Keratinocyte (primary cell): ENCODE data around the gene LRRC8C. TPM values are rescaled to one million over a fixed set of nuclear protein-coding genes. Genes with fewer than 3 reads are reported as not detected.

Source experiments
- DNase-seq: peaks from one replicate; pipeline ENCODE4 v3.0.0-alpha.2; 2011; ENCODE audit warnings: low read depth, missing footprints, low spot score
- FAIRE-seq: peaks from 2 replicates; lab custom pipeline; 2011; peaks lifted over from hg19 to GRCh38; lab: Jason Lieb, UNC
- H2AFZ ChIP-seq: 2 replicates; pipeline ENCODE4 v1.6.0; 2012; ENCODE audit warnings: low read length, control low read depth, inconsistent platforms; ENCODE audit not compliant: control insufficient read depth
- H3K27ac ChIP-seq: 2 replicates; pipeline ENCODE4 v1.5.1; 2011; ENCODE audit warnings: low read length; ENCODE audit not compliant: control insufficient read depth, insufficient read depth
- H3K27me3 ChIP-seq: 3 replicates; pipeline ENCODE4 v1.6.0; 2011; ENCODE audit warnings: low read length; ENCODE audit not compliant: control insufficient read depth, insufficient read depth; ENCODE audit errors: extremely low read depth
- H3K36me3 ChIP-seq, 2 experiments: 2 replicates in 1 of 2; 3 replicates in 1 of 2; pipeline ENCODE4 v1.5.1; 2011; ENCODE audit warnings: low read length in 2 of 2, mild to moderate bottlenecking in 1 of 2; ENCODE audit not compliant: control insufficient read depth in 2 of 2, insufficient read depth in 2 of 2; ENCODE audit errors: extremely low read depth in 1 of 2
- H3K4me1 ChIP-seq: 3 replicates; pipeline ENCODE4 v1.5.1; 2011; ENCODE audit warnings: low read length; ENCODE audit not compliant: control insufficient read depth, insufficient read depth; ENCODE audit errors: extremely low read depth
- H3K4me2 ChIP-seq: 3 replicates; pipeline ENCODE4 v1.6.0; 2011; ENCODE audit warnings: low read depth, low read length; ENCODE audit not compliant: control insufficient read depth, insufficient read depth; ENCODE audit errors: extremely low read depth
- H3K4me3 ChIP-seq, 3 experiments: fragments of 200-600 bp in 1 of 3; sonication (generic) in 1 of 3; 2 replicates in 2 of 3; 3 replicates in 1 of 3; pipeline ENCODE4 v1.5.1; 2011 to 2016; ENCODE audit warnings: low read length in 3 of 3, mild to moderate bottlenecking in 3 of 3, control low read depth in 2 of 3, inconsistent platforms in 1 of 3, low read depth in 1 of 3, mixed read lengths in 1 of 3, mixed run types in 1 of 3, moderate library complexity in 1 of 3; ENCODE audit not compliant: control insufficient read depth in 2 of 3, insufficient read depth in 2 of 3; ENCODE audit errors: extremely low read depth in 1 of 3
- H3K79me2 ChIP-seq: 2 replicates; pipeline ENCODE4 v1.6.0; 2012; ENCODE audit warnings: low read length; ENCODE audit not compliant: control insufficient read depth, insufficient read depth
- H3K9ac ChIP-seq: 3 replicates; pipeline ENCODE4 v1.6.0; 2011; ENCODE audit warnings: low read length; ENCODE audit not compliant: control insufficient read depth, insufficient read depth; ENCODE audit errors: extremely low read depth
- H3K9me1 ChIP-seq: 3 replicates; pipeline ENCODE4 v1.6.0; 2011; ENCODE audit warnings: low read length; ENCODE audit not compliant: control insufficient read depth, insufficient read depth; ENCODE audit errors: extremely low read depth
- H3K9me3 ChIP-seq: 2 replicates; pipeline ENCODE4 v1.5.1; 2012; ENCODE audit warnings: low read depth, low read length; ENCODE audit not compliant: control insufficient read depth
- H4K20me1 ChIP-seq: 3 replicates; pipeline ENCODE4 v1.6.0; 2011; ENCODE audit warnings: low read length; ENCODE audit not compliant: control insufficient read depth, insufficient read depth; ENCODE audit errors: extremely low read depth
- EZH2 ChIP-seq: IDR thresholded peaks from one replicate; pipeline ENCODE4 v1.6.1; 2012; ENCODE audit warnings: inconsistent platforms, mild to moderate bottlenecking, low read length, moderate library complexity
- dilution Hi-C: fragments of 300-500 bp; cut with MboI; formaldehyde crosslinking; loops from one replicate; pipeline ENCODE4 v1.7.0; 2020; ENCODE audit warnings: low sequenced_read_pairs; ENCODE audit not compliant: extremely low pct_ligation_motif_present
- polyA plus RNA-seq, 5 experiments: library from polyadenylated mRNA; depleted of rRNA in 3 of 5; stranded (reverse) in 3 of 5; stranded (forward) in 1 of 5; unstranded in 1 of 5; fragments of >200 nt; gene quantifications; 1 replicate in 1 of 5; 2 replicates in 3 of 5; 3 replicates in 1 of 5; pipeline versions ENCODE4 v1.2.1 to v1.2.3, GENCODE V29; 2011 to 2012; ENCODE audit warnings: missing spikeins in 2 of 5, low read depth in 1 of 5, low replicate concordance in 1 of 5
- TF ChIP-seq, protein P1 (sequence below), 3 experiments: IDR thresholded peaks in 1 of 3; conservative IDR thresholded peaks in 1 of 3; optimal IDR thresholded peaks in 1 of 3; 2 replicates in 2 of 3; 3 replicates in 1 of 3; pipeline versions ENCODE3 to v1.5.1; 2011; ENCODE audit warnings: low read length in 3 of 3, mild to moderate bottlenecking in 3 of 3, moderate library complexity in 2 of 3, control low read depth in 1 of 3, inconsistent platforms in 1 of 3; ENCODE audit not compliant: insufficient read depth in 2 of 3; ENCODE audit errors: extremely low read depth in 1 of 3

LRRC8C gene
- polyA plus RNA-seq, 1 donor (not counting 4 experiments of a cell fraction or from before 2014, with no cell fraction given), result 18.4 TPM

DNA sequence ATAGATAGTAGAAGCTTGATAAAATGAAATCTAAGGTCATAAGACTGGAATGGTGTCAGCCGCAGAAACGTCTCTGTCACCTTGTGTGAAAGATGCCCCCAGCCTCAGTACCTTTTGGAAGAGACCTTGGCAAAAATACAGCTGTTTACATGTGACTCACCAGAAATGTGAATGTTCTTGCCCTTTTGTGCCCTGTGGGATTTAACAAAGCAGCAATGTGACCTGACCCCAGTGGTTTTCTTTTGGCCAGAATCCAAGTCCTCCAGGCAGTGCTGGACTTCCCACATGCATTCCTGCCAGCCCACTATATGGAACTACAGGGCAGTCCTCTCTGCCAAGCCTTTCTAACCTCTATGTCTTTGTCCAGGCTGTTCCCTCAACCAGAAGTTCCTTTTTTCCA, 27.2 kb upstream of the LRRC8C start:
- no peaks in the 10 kb centered on the region for H3K36me3 ChIP-seq
- peaks cover 34% of the 10 kb centered on the region for H3K4me1 ChIP-seq
- H3K27me3 ChIP-seq, result no peaks in the 10 kb centered on the region
- no peak for FAIRE-seq
- H3K9ac ChIP-seq, result no peak overlapping the region
- TF ChIP-seq, protein P1, sequence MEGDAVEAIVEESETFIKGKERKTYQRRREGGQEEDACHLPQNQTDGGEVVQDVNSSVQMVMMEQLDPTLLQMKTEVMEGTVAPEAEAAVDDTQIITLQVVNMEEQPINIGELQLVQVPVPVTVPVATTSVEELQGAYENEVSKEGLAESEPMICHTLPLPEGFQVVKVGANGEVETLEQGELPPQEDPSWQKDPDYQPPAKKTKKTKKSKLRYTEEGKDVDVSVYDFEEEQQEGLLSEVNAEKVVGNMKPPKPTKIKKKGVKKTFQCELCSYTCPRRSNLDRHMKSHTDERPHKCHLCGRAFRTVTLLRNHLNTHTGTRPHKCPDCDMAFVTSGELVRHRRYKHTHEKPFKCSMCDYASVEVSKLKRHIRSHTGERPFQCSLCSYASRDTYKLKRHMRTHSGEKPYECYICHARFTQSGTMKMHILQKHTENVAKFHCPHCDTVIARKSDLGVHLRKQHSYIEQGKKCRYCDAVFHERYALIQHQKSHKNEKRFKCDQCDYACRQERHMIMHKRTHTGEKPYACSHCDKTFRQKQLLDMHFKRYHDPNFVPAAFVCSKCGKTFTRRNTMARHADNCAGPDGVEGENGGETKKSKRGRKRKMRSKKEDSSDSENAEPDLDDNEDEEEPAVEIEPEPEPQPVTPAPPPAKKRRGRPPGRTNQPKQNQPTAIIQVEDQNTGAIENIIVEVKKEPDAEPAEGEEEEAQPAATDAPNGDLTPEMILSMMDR (optimal IDR thresholded peaks at IDR 0.05 in 1 of 3, IDR thresholded peaks at IDR 0.05 in 1 of 3, conservative IDR thresholded peaks at IDR 0.05 in 1 of 3; ENCODE audit: extremely low read depth in 1 of 3, insufficient read depth in 2 of 3, low read length in 3 of 3), result no peak
- TF ChIP-seq EZH2, result no peak
- no peak overlapping the region for H3K4me2 ChIP-seq
- H3K9me1 ChIP-seq, result no peaks in the 10 kb centered on the region
- dilution Hi-C loops, result no loop called here
- H2AFZ ChIP-seq, result no peak overlapping the region
- no peaks in the 10 kb centered on the region for H3K9me3 ChIP-seq
- no peaks in the 10 kb centered on the region for H3K79me2 ChIP-seq
- H3K27ac ChIP-seq, result no peak overlapping the region
- no peak for DNase-seq
- H3K4me3 ChIP-seq, result no peak overlapping the region
- H4K20me1 ChIP-seq, result no peaks in the 10 kb centered on the region

DNA sequence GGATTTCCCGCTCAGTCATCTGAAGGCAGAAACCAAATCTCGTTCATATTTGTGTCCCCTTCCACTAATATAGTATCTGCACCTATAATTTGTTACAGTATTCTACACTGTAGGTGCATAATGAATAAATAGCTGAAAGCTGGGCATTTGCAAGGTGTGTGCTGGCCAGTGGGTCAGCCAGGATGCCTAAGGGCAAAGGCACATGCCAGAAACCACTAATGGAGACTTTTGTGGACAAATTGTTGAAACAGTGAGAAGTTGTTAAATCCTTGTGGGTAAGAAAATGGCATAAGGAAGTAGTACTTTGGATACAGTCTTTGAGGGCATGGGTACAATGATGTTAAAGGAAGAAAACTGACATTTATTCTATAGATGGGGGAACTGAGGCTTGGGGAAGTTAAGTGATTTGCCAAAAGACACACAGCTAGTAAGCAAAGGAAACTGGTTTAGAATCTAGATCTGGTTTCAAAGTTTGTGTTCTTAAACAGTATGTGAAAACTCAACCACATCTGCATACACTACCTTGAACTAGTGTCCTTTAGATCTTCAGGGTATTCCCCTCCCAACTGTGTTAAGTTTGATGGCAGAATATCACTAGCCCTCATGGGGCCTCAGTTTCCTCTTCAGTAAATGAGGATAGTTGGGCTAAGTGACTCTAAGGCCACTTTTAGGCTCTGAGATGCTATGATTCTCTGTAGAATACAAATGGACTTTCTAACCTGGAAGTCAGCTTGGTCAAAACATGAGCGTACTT, 26.5 kb upstream of the LRRC8C start:
- Histone ChIP-seq H3K27ac (no peak overlapping the region), H3K4me3 (no peak overlapping the region), H3K36me3 (no peaks in the 10 kb centered on the region), H3K79me2 (no peaks in the 10 kb centered on the region), H3K9me1 (no peaks in the 10 kb centered on the region), H3K4me2 (no peak overlapping the region), H3K27me3 (no peaks in the 10 kb centered on the region), H3K9ac (no peak overlapping the region), H2AFZ (no peak overlapping the region), H4K20me1 (no peaks in the 10 kb centered on the region), H3K4me1 (peaks cover 34% of the 10 kb centered on the region), H3K9me3 (no peaks in the 10 kb centered on the region)
- FAIRE-seq (no peak), DNase-seq (no peak)
- TF ChIP-seq, protein P1 (optimal IDR thresholded peaks at IDR 0.05 in 1 of 3, IDR thresholded peaks at IDR 0.05 in 1 of 3, conservative IDR thresholded peaks at IDR 0.05 in 1 of 3; ENCODE audit: extremely low read depth in 1 of 3, insufficient read depth in 2 of 3, low read length in 3 of 3), result no peak
- TF ChIP-seq EZH2, result no peak
- dilution Hi-C loops, result no loop called here
